H1 (cell line): ENCODE data around the gene KRT17. TPM values are rescaled to one million over a fixed set of nuclear protein-coding genes. Genes with fewer than 3 reads are reported as not detected.

ENCODE experiments used
- CTCF ChIA-PET: fragments of 300-600 bp; sonication (Branson Sonifier 250); formaldehyde crosslinking; loops from one replicate; lab custom pipeline; 2021; ENCODE audit not compliant: partially characterized antibody; lab: Charles Lee
- POLR2A ChIA-PET: fragments of 300-600 bp; sonication (Branson Sonifier 250); formaldehyde crosslinking; loops from one replicate; lab custom pipeline; 2021; ENCODE audit warnings: inconsistent platforms; ENCODE audit not compliant: partially characterized antibody; lab: Charles Lee
- DNase-seq, 2 experiments: peaks; one replicate each; pipeline versions ENCODE4 v3.0.0 to v3.0.0-alpha.2; 2010 to 2022; ENCODE audit warnings: low spot score in 2 of 2, low read depth in 1 of 2, mixed read lengths in 1 of 2
- FAIRE-seq: peaks from 2 replicates; lab custom pipeline; 2011; peaks lifted over from hg19 to GRCh38; lab: Jason Lieb, UNC
- H2AFZ ChIP-seq: 2 replicates; pipeline ENCODE4 v1.8.1; 2012; ENCODE audit warnings: low read length, inconsistent platforms
- H2AK5ac ChIP-seq: 2 replicates; pipeline ENCODE4 v1.6.1; 2013; ENCODE audit warnings: low read depth, low read length
- H2BK120ac ChIP-seq: replicated peaks from 2 replicates; pipeline ENCODE3; 2013; ENCODE audit warnings: low read depth, low read length, inconsistent platforms
- H2BK12ac ChIP-seq: 2 replicates; pipeline ENCODE4 v1.6.1; 2013; ENCODE audit warnings: low read depth, low read length
- H2BK15ac ChIP-seq: 2 replicates; pipeline ENCODE4 v1.6.1; 2013; ENCODE audit warnings: low read length
- H2BK20ac ChIP-seq: 2 replicates; pipeline ENCODE4 v1.6.1; 2013; ENCODE audit warnings: low read length
- H2BK5ac ChIP-seq: 2 replicates; pipeline ENCODE4 v1.6.1; 2013; ENCODE audit warnings: low read depth, low read length
- H3K14ac ChIP-seq: 2 replicates; pipeline ENCODE4 v1.6.1; 2013; ENCODE audit warnings: inconsistent platforms; ENCODE audit not compliant: insufficient read length
- H3K18ac ChIP-seq: 2 replicates; pipeline ENCODE4 v1.6.1; 2013; ENCODE audit warnings: low read length; ENCODE audit errors: extremely low read depth
- H3K23ac ChIP-seq: 2 replicates; pipeline ENCODE4 v1.6.1; 2013; ENCODE audit warnings: inconsistent platforms; ENCODE audit not compliant: insufficient read length
- H3K23me2 ChIP-seq: 2 replicates; pipeline ENCODE4 v1.6.1; 2013; ENCODE audit warnings: low read depth, low read length
- H3K27ac ChIP-seq: 2 replicates; pipeline ENCODE4 v1.6.1; 2011; ENCODE audit warnings: low read depth, low read length, inconsistent platforms
- H3K27me3 ChIP-seq, 4 experiments: replicated peaks in 1 of 4; 1 replicate in 1 of 4; 2 replicates in 3 of 4; pipeline versions ENCODE4 v1.6.1 to v1.8.1; 2011 to 2013; ENCODE audit warnings: low read length in 3 of 4, mild to moderate bottlenecking in 3 of 4, inconsistent platforms in 2 of 4, mixed read lengths in 2 of 4, moderate library complexity in 1 of 4; ENCODE audit not compliant: control insufficient read depth in 3 of 4, insufficient read depth in 3 of 4; ENCODE audit errors: extremely low read depth in 1 of 4
- H3K36me3 ChIP-seq, 4 experiments: 2 replicates each; pipeline versions ENCODE4 v1.6.1 to v1.8.1; 2011 to 2013; ENCODE audit warnings: mild to moderate bottlenecking in 4 of 4, low read length in 3 of 4, moderate library complexity in 2 of 4, control low read depth in 1 of 4, inconsistent platforms in 1 of 4; ENCODE audit not compliant: insufficient read depth in 4 of 4, control insufficient read depth in 2 of 4
- H3K4ac ChIP-seq: replicated peaks from 2 replicates; pipeline ENCODE3; 2013; ENCODE audit warnings: low read length, low read depth, mixed read lengths, inconsistent platforms; ENCODE audit not compliant: insufficient read length
- H3K4me1 ChIP-seq, 4 experiments: replicated peaks in 1 of 4; 1 replicate in 1 of 4; 2 replicates in 3 of 4; pipeline versions ENCODE4 v1.6.1 to v1.8.1; 2011 to 2013; ENCODE audit warnings: low read length in 3 of 4, inconsistent platforms in 2 of 4, mixed read lengths in 1 of 4; ENCODE audit not compliant: insufficient read depth in 4 of 4, control insufficient read depth in 3 of 4
- H3K4me2 ChIP-seq, 2 experiments: 2 replicates each; pipeline versions ENCODE4 v1.6.1 to v1.8.1; 2011 to 2013; ENCODE audit warnings: low read depth in 2 of 2, low read length in 2 of 2, control low read depth in 1 of 2, inconsistent platforms in 1 of 2, mild to moderate bottlenecking in 1 of 2; ENCODE audit not compliant: insufficient read depth in 1 of 2
- H3K4me3 ChIP-seq, 4 experiments: fragments of 200-600, 300-600 bp in 1 of 4; sonication (generic), shearing (Covaris generic), sonication (Bioruptor Twin) in 1 of 4; 2 replicates each; pipeline versions ENCODE4 v1.5.1 to v1.8.1; 2011 to 2016; ENCODE audit warnings: low read length in 4 of 4, low read depth in 3 of 4, control low read depth in 2 of 4, inconsistent platforms in 2 of 4, mild to moderate bottlenecking in 2 of 4, mixed read lengths in 1 of 4, moderate library complexity in 1 of 4; ENCODE audit not compliant: insufficient read depth in 2 of 4; ENCODE audit errors: extremely low read depth in 1 of 4
- H3K56ac ChIP-seq: replicated peaks from 2 replicates; pipeline ENCODE3; 2013; ENCODE audit warnings: low read depth, mild to moderate bottlenecking, mixed read lengths, low read length, inconsistent platforms; ENCODE audit not compliant: insufficient read length
- H3K79me1 ChIP-seq: 2 replicates; pipeline ENCODE4 v1.6.1; 2013; ENCODE audit warnings: low read depth, low read length, control low read depth
- H3K79me2 ChIP-seq, 2 experiments: 2 replicates each; pipeline versions ENCODE4 v1.6.1 to v1.8.1; 2012 to 2013; ENCODE audit warnings: low read length in 2 of 2, mild to moderate bottlenecking in 2 of 2, inconsistent platforms in 1 of 2; ENCODE audit not compliant: insufficient read depth in 2 of 2, control insufficient read depth in 1 of 2
- H3K9ac ChIP-seq, 4 experiments: replicated peaks in 1 of 4; 1 replicate in 1 of 4; 2 replicates in 3 of 4; pipeline versions ENCODE4 v1.6.1 to v1.8.1; 2011 to 2013; ENCODE audit warnings: low read depth in 3 of 4, low read length in 3 of 4, control low read depth in 2 of 4, mild to moderate bottlenecking in 2 of 4, moderate library complexity in 2 of 4, inconsistent platforms in 1 of 4; ENCODE audit errors: extremely low read depth in 1 of 4
- H3K9me3 ChIP-seq, 2 experiments: 2 replicates each; pipeline versions ENCODE4 v1.6.1 to v1.8.1; 2012 to 2013; ENCODE audit warnings: mild to moderate bottlenecking in 2 of 2, moderate library complexity in 2 of 2, control low read depth in 1 of 2, inconsistent platforms in 1 of 2, low read depth in 1 of 2, low read length in 1 of 2, mixed read lengths in 1 of 2; ENCODE audit not compliant: insufficient read depth in 2 of 2
- H4K20me1 ChIP-seq, 2 experiments: replicated peaks in 1 of 2; 2 replicates each; pipeline versions ENCODE3 to v1.8.1; 2011 to 2013; ENCODE audit warnings: inconsistent platforms in 2 of 2, low read length in 2 of 2, mild to moderate bottlenecking in 1 of 2; ENCODE audit not compliant: insufficient read depth in 2 of 2, control insufficient read depth in 1 of 2
- H4K5ac ChIP-seq: 2 replicates; pipeline ENCODE4 v1.6.1; 2013; ENCODE audit warnings: low read length, low read depth, mixed read lengths, inconsistent platforms; ENCODE audit not compliant: insufficient read length
- H4K8ac ChIP-seq: 2 replicates; pipeline ENCODE4 v1.8.0; 2013; ENCODE audit warnings: mild to moderate bottlenecking, moderate library complexity, low read length, inconsistent platforms; ENCODE audit not compliant: insufficient read depth; ENCODE audit errors: extremely low read depth
- H4K91ac ChIP-seq: replicated peaks from 2 replicates; pipeline ENCODE3; 2013; ENCODE audit warnings: low read length, mixed read lengths, inconsistent platforms; ENCODE audit not compliant: insufficient read length
- BACH1 ChIP-seq: IDR thresholded peaks from 2 replicates; pipeline ENCODE4 v1.6.1; 2012; ENCODE audit warnings: low read length, improper control_type of control experiment
- HDAC2 ChIP-seq, 2 experiments: fragments of 300-600 bp in 1 of 2; sonication (generic) in 1 of 2; IDR thresholded peaks; 2 replicates each; pipeline ENCODE4 v1.6.1; 2011 to 2012; ENCODE audit warnings: low read depth in 2 of 2, low read length in 2 of 2, mild to moderate bottlenecking in 2 of 2, moderate library complexity in 2 of 2, borderline replicate concordance in 1 of 2, inconsistent platforms in 1 of 2
- SIN3A ChIP-seq, 2 experiments: IDR thresholded peaks in 1 of 2; conservative IDR thresholded peaks in 1 of 2; 2 replicates each; pipeline ENCODE4 v1.6.1; 2011 to 2012; ENCODE audit warnings: low read length in 2 of 2, improper control_type of control experiment in 1 of 2, low read depth in 1 of 2, mild to moderate bottlenecking in 1 of 2
- SUZ12 ChIP-seq: fragments of 200-600 bp; sonication (generic); IDR thresholded peaks from 2 replicates; pipeline ENCODE4 v1.6.1; 2012; ENCODE audit warnings: mild to moderate bottlenecking, inconsistent platforms, low read length, moderate library complexity, mixed read lengths
- TBP ChIP-seq: IDR thresholded peaks from 2 replicates; pipeline ENCODE4 v1.6.1; 2011; ENCODE audit warnings: low read depth, low read length, improper control_type of control experiment
- WGBS, 2 experiments: shearing (Covaris generic) in 1 of 2; methylation state at CpG; one replicate each; pipeline versions ENCODE4 v1.1.6 to v1.1.7; 2013 to 2015; ENCODE audit warnings: low lambda C conversion rate in 2 of 2, mixed read lengths in 2 of 2, inconsistent platforms in 1 of 2, low coverage in 1 of 2, missing lambda C conversion rate in 1 of 2; ENCODE audit not compliant: insufficient replicate concordance in 2 of 2, insufficient coverage in 1 of 2, insufficient read length in 1 of 2; ENCODE audit errors: extremely low coverage in 1 of 2, missing lambda C conversion rate in 1 of 2; 5-methylcytosine and 5-hydroxymethylcytosine counted together
- polyA plus RNA-seq, 7 experiments: library from polyadenylated mRNA; depleted of rRNA in 3 of 7; stranded (reverse) in 5 of 7; unstranded in 2 of 7; fragments of >200 nt in 5 of 7; fragments of 200-250 nt in 2 of 7; gene quantifications; 1 replicate in 5 of 7; 2 replicates in 1 of 7; 4 replicates in 1 of 7; pipeline versions ENCODE4 v1.2.1 to v1.2.3, GENCODE V29; 2011 to 2013; ENCODE audit warnings: missing spikeins in 2 of 7, mixed read lengths in 2 of 7
- total RNA-seq: library from RNA; stranded (reverse); fragmentation: NEBNext Ultra II Directional; extraction: Animal tissue kit (Norgen Biotek cat#: 25700); gene quantifications from 2 replicates; pipeline ENCODE4 v1.2.1, GENCODE V29; 2021
- TF ChIP-seq, protein P1 (sequence below), 3 experiments: IDR thresholded peaks; 1 replicate in 2 of 3; 2 replicates in 1 of 3; pipeline versions ENCODE4 v1.5.1 to v1.6.1; 2011; ENCODE audit warnings: low read length in 3 of 3, mild to moderate bottlenecking in 3 of 3, inconsistent platforms in 2 of 3, low read depth in 1 of 3, moderate library complexity in 1 of 3; ENCODE audit not compliant: insufficient read depth in 1 of 3; ENCODE audit errors: control extremely low read depth in 1 of 3

The KRT17 gene
- total and polyA plus RNA-seq, 2 of the 8 experiments (the other 6 are each of a cell fraction or from before 2014, with no cell fraction given) = 0.50 to 0.95 TPM

GRCh38 chr17:41639492-41640473, 15.4 kb upstream of the KRT17 start:
- no peak for DNase-seq
- Histone ChIP-seq H2BK120ac (no peak overlapping the region), H3K14ac (no peak overlapping the region), H2BK15ac (no peak overlapping the region; the same call in 1 of the 2 replicates), H4K91ac (no peak overlapping the region), H3K27me3 (peaks cover 0 to 3% (median 0%) of the 10 kb centered on the region in 4 experiments; a peak in 1 of 7 replicates), H4K5ac (no peak overlapping the region), H2BK12ac (no peak overlapping the region), H3K9ac (no peak overlapping the region), H2AFZ (no peak overlapping the region), H3K56ac (no peak overlapping the region), H2AK5ac (no peak overlapping the region), H2BK20ac (peak overlapping the region; percentile 86; the same call in 1 of the 2 replicates), H3K79me2 (no peaks in the 10 kb centered on the region), H3K23ac (no peak overlapping the region), H3K79me1 (no peaks in the 10 kb centered on the region), H4K8ac (peak overlapping the region; percentile 74; the same call in 1 of the 2 replicates), H3K9me3 (no peaks in the 10 kb centered on the region), H3K36me3 (no peaks in the 10 kb centered on the region), H3K4ac (no peak overlapping the region), H3K23me2 (no peaks in the 10 kb centered on the region), H4K20me1 (no peaks in the 10 kb centered on the region), H3K18ac (no peak overlapping the region), H3K4me2 (no peak overlapping the region), H3K4me1 (peaks cover 0 to 19% (median 4%) of the 10 kb centered on the region in 4 experiments; a peak in 2 of 7 replicates), H3K27ac (no peak overlapping the region), H3K4me3 (no peak overlapping the region), H2BK5ac (0 out of 2 replicates have a peak overlapping the region, but pooled peaks have one; percentile 3)
- WGBS, 2 experiments = 83% methylated on average over 7 of the region's 7 CpGs; no CpG with 5 or more reads in 1 of the 2 experiments
- ChIA-PET POLR2A (interaction anchor here (0.7 to 1.4 kb wide), 5 partner anchors 12 to 392 kb away, joined by 3 to 5 read pairs (median 4); partner anchors contain the start of gene KRT17), CTCF (interaction anchor here (0.7 to 20.4 kb wide), 6 partner anchors 9 to 90 kb away, joined by 3 to 492 read pairs (median 4); no protein-coding TSS in a partner anchor)
- FAIRE-seq = no peak
- TF ChIP-seq BACH1 (no peak), TBP (no peak), SIN3A (conservative IDR thresholded peaks at IDR 0.05 in 1 of 2, IDR thresholded peaks at IDR 0.05 in 1 of 2; ENCODE audit: low read depth in 1 of 2, low read length in 2 of 2) (no peak), HDAC2 (IDR thresholded peaks at IDR 0.05; ENCODE audit: borderline replicate concordance in 1 of 2, low read depth in 2 of 2, low read length in 2 of 2) (no peak), SUZ12 (no peak)
- TF ChIP-seq, protein P1, sequence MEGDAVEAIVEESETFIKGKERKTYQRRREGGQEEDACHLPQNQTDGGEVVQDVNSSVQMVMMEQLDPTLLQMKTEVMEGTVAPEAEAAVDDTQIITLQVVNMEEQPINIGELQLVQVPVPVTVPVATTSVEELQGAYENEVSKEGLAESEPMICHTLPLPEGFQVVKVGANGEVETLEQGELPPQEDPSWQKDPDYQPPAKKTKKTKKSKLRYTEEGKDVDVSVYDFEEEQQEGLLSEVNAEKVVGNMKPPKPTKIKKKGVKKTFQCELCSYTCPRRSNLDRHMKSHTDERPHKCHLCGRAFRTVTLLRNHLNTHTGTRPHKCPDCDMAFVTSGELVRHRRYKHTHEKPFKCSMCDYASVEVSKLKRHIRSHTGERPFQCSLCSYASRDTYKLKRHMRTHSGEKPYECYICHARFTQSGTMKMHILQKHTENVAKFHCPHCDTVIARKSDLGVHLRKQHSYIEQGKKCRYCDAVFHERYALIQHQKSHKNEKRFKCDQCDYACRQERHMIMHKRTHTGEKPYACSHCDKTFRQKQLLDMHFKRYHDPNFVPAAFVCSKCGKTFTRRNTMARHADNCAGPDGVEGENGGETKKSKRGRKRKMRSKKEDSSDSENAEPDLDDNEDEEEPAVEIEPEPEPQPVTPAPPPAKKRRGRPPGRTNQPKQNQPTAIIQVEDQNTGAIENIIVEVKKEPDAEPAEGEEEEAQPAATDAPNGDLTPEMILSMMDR (IDR thresholded peaks at IDR 0.05; ENCODE audit: control extremely low read depth in 1 of 3, insufficient read depth in 1 of 3, low read depth in 1 of 3, low read length in 3 of 3) = no peak
